A549 (cell line): ENCODE data around the gene ARHGAP18. TPM values are rescaled to one million over a fixed set of nuclear protein-coding genes. Genes with fewer than 3 reads are reported as not detected.

Source experiments
- ATAC-seq, 2 experiments: fragments of 200-7000 bp in 1 of 2; fragments of >200 bp in 1 of 2; cut with Nextera tagmentation in 1 of 2; cut with Tn5 transposase in 1 of 2; 3 replicates each; pipeline versions ENCODE4 v1.8.0 to v1.9.1; 2018 to 2020; ENCODE audit warnings: mild to moderate bottlenecking in 1 of 2, moderate library complexity in 1 of 2
- CTCF ChIA-PET: fragments of 300-600 bp; sonication (Branson Sonifier 250); formaldehyde crosslinking; extraction: SDS; loops from one replicate; lab custom pipeline; 2021; ENCODE audit warnings: antibody characterized with exemption, inconsistent platforms; lab: Yijun Ruan, JAX
- POLR2A ChIA-PET: fragments of 350-600 bp; formaldehyde crosslinking; extraction: SDS; loops from one replicate; lab custom pipeline; 2021; ENCODE audit warnings: antibody characterized with exemption, inconsistent platforms; lab: Yijun Ruan, JAX
- DNase-seq, 2 experiments: peaks; one replicate each; pipeline versions ENCODE4 v3.0.0 to v3.0.0-alpha.2; 2011 to 2016; ENCODE audit warnings: low read depth in 1 of 2, low spot score in 1 of 2
- FAIRE-seq: peaks from 2 replicates; lab custom pipeline; 2011; peaks lifted over from hg19 to GRCh38; lab: Jason Lieb, UNC
- H3K27ac ChIP-seq, 2 experiments: fragments of >200 bp; sonication (Bioruptor Twin); formaldehyde crosslinking; 3 replicates each; pipeline ENCODE4 v1.5.1; 2016 to 2017
- H3K4me1 ChIP-seq: fragments of >200 bp; sonication (Bioruptor Twin); formaldehyde crosslinking; 3 replicates; pipeline ENCODE4 v1.6.1; 2016
- H3K4me2 ChIP-seq: fragments of >200 bp; sonication (Bioruptor Twin); formaldehyde crosslinking; 3 replicates; pipeline ENCODE4 v1.6.1; 2016
- H3K4me3 ChIP-seq: fragments of >200 bp; sonication (Bioruptor Twin); formaldehyde crosslinking; 3 replicates; pipeline ENCODE4 v1.5.1; 2016
- H3K9me3 ChIP-seq: fragments of >200 bp; sonication (Bioruptor Twin); formaldehyde crosslinking; 3 replicates; pipeline ENCODE4 v1.6.1; 2016
- ATOH8 ChIP-seq: fragments of 250-450 bp; sonication (Bioruptor Pico); IDR thresholded peaks from 2 replicates; pipeline ENCODE4 v1.5.0; 2020; ENCODE audit warnings: low read depth, mild to moderate bottlenecking, moderate library complexity
- CBX2 ChIP-seq: fragments of 200-600 bp; sonication (generic); IDR thresholded peaks from 2 replicates; pipeline ENCODE4 v1.6.1; 2016; ENCODE audit warnings: low read depth, mild to moderate bottlenecking, borderline replicate concordance
- CBX8 ChIP-seq: fragments of 200-600 bp; sonication (generic); IDR thresholded peaks from 2 replicates; pipeline ENCODE4 v1.6.1; 2016
- CEBPB ChIP-seq, 2 experiments: fragments of >200 bp in 1 of 2; sonication (Bioruptor Twin) in 1 of 2; formaldehyde crosslinking in 1 of 2; IDR thresholded peaks; 2 replicates each; pipeline ENCODE4 v1.6.1; 2012 to 2016
- CHD2 ChIP-seq: fragments of 150-350 bp; IDR thresholded peaks from 2 replicates; pipeline ENCODE4 v1.6.1; 2014; ENCODE audit warnings: low read length; ENCODE audit not compliant: partially characterized antibody
- CHD4 ChIP-seq: fragments of 200-600 bp; sonication (generic); IDR thresholded peaks from 2 replicates; pipeline ENCODE4 v1.6.1; 2016; ENCODE audit warnings: antibody characterized with exemption, mild to moderate bottlenecking, borderline replicate concordance
- CTCF ChIP-seq: fragments of >200 bp; sonication (Bioruptor Twin); formaldehyde crosslinking; IDR thresholded peaks from 3 replicates; pipeline ENCODE4 v1.5.1; 2016
- EHF ChIP-seq: fragments of 250-450 bp; sonication (Bioruptor Pico); IDR thresholded peaks from 2 replicates; pipeline ENCODE4 v1.5.0; 2020; ENCODE audit warnings: mild to moderate bottlenecking
- ELK1 ChIP-seq: fragments of 150-350 bp; IDR thresholded peaks from 2 replicates; pipeline ENCODE4 v1.6.1; 2014; ENCODE audit warnings: low read depth, mild to moderate bottlenecking, low read length
- ESRRA ChIP-seq: fragments of 150-350 bp; IDR thresholded peaks from 2 replicates; pipeline ENCODE4 v1.6.1; 2014; ENCODE audit warnings: mild to moderate bottlenecking, low read length, borderline replicate concordance
- FOSB ChIP-seq: fragments of 250-450 bp; sonication (Bioruptor Pico); IDR thresholded peaks from 2 replicates; pipeline ENCODE4 v1.5.0; 2020; ENCODE audit warnings: mild to moderate bottlenecking, moderate library complexity
- FOSL2 ChIP-seq, 2 experiments: fragments of 450-650 bp in 1 of 2; fragments of >200 bp in 1 of 2; sonication (Bioruptor Twin) in 1 of 2; formaldehyde crosslinking; IDR thresholded peaks; 2 replicates each; pipeline versions ENCODE4 v1.5.0 to v1.6.1; 2016 to 2020; ENCODE audit warnings: mild to moderate bottlenecking in 1 of 2, moderate library complexity in 1 of 2
- GATA3 ChIP-seq: IDR thresholded peaks from 2 replicates; pipeline ENCODE4 v1.6.1; 2012; ENCODE audit warnings: borderline replicate concordance
- HDAC2 ChIP-seq: fragments of 200-600 bp; sonication (generic); IDR thresholded peaks from 2 replicates; pipeline ENCODE4 v1.6.1; 2016
- HES2 ChIP-seq: fragments of >200 bp; sonication (Bioruptor Twin); formaldehyde crosslinking; IDR thresholded peaks from 2 replicates; pipeline ENCODE4 v1.6.1; 2016
- HEYL ChIP-seq: fragments of 250-450 bp; sonication (Bioruptor Pico); IDR thresholded peaks from 2 replicates; pipeline ENCODE4 v1.8.0; 2021; ENCODE audit warnings: mild to moderate bottlenecking, moderate library complexity
- HOXB13 ChIP-seq: fragments of 250-450 bp; sonication (Bioruptor Pico); IDR thresholded peaks from 2 replicates; pipeline ENCODE4 v1.5.0; 2020; ENCODE audit warnings: low read depth, mild to moderate bottlenecking, moderate library complexity
- HOXB5 ChIP-seq: fragments of 250-450 bp; sonication (Bioruptor Pico); IDR thresholded peaks from 2 replicates; pipeline ENCODE4 v1.5.0; 2020; ENCODE audit warnings: mild to moderate bottlenecking, moderate library complexity
- MAFK ChIP-seq: fragments of 450-650 bp; IDR thresholded peaks from 2 replicates; pipeline ENCODE4 v1.6.1; 2014; ENCODE audit not compliant: partially characterized antibody
- POLR2A ChIP-seq: IDR thresholded peaks from 2 replicates; pipeline ENCODE4 v1.6.1; 2012; ENCODE audit warnings: mild to moderate bottlenecking, low read length
- POLR2AphosphoS2 ChIP-seq: conservative IDR thresholded peaks from 2 replicates; pipeline ENCODE4 v1.6.1; 2012; ENCODE audit warnings: low read length, improper control_type of control experiment, inconsistent platforms
- RARB ChIP-seq: fragments of 250-450 bp; sonication (Bioruptor Pico); IDR thresholded peaks from 2 replicates; pipeline ENCODE4 v1.8.0; 2021; ENCODE audit warnings: mild to moderate bottlenecking, moderate library complexity
- RFX5 ChIP-seq: fragments of 450-650 bp; IDR thresholded peaks from 2 replicates; pipeline ENCODE4 v1.7.1; 2014; ENCODE audit warnings: antibody characterized with exemption, mild to moderate bottlenecking, moderate library complexity
- SREBF2 ChIP-seq: fragments of 450-650 bp; IDR thresholded peaks from 2 replicates; pipeline ENCODE4 v1.6.1; 2014; ENCODE audit warnings: mild to moderate bottlenecking, moderate library complexity
- TFCP2L1 ChIP-seq: fragments of 250-450 bp; sonication (Bioruptor Pico); IDR thresholded peaks from 2 replicates; pipeline ENCODE4 v1.5.0; 2021; ENCODE audit warnings: mild to moderate bottlenecking
- TP53 ChIP-seq: fragments of 250-450 bp; sonication (Bioruptor Pico); IDR thresholded peaks from 2 replicates; pipeline ENCODE4 v1.5.0; 2021; ENCODE audit warnings: mild to moderate bottlenecking, moderate library complexity
- ZFP36 ChIP-seq: fragments of 450-650 bp; IDR thresholded peaks from 2 replicates; pipeline ENCODE4 v1.6.1; 2014; ENCODE audit warnings: borderline replicate concordance; ENCODE audit not compliant: partially characterized antibody
- ZNF302 ChIP-seq: fragments of 250-450 bp; sonication (Bioruptor Pico); IDR thresholded peaks from 2 replicates; pipeline ENCODE4 v1.9.0; 2021; ENCODE audit warnings: inconsistent platforms, mild to moderate bottlenecking, moderate library complexity
- ZSCAN20 ChIP-seq: fragments of 250-450 bp; sonication (Bioruptor Pico); IDR thresholded peaks from 2 replicates; pipeline ENCODE4 v1.8.0; 2022; ENCODE audit warnings: mild to moderate bottlenecking, moderate library complexity
- WGBS: methylation state at CpG from one replicate; pipeline ENCODE4 v1.1.6; 2017; ENCODE audit errors: missing lambda C conversion rate; 5-methylcytosine and 5-hydroxymethylcytosine counted together
- polyA plus RNA-seq, 4 experiments: library from polyadenylated mRNA; depleted of rRNA in 3 of 4; stranded (reverse); fragments of >200 nt; fragmentation: RNase III in 1 of 4; extraction: RNeasy Plus Mini Kit Qiagen cat#74134 plus additional on column Dnase treatment in 1 of 4; gene quantifications; 2 replicates in 3 of 4; 3 replicates in 1 of 4; pipeline ENCODE4 v1.2.3, GENCODE V29; 2011 to 2017
- TF ChIP-seq, protein P1 (sequence below): IDR thresholded peaks from 2 replicates; pipeline ENCODE4 v1.6.1; 2012

The ARHGAP18 gene
- polyA plus RNA-seq, 2 of the 4 experiments (the other 2 are of a cell fraction): 11.2 to 16.7 TPM

GRCh38 chr6:129691709-129692108, 18.3 kb downstream of the ARHGAP18 start:
- ChIA-PET POLR2A (no interaction called here), CTCF (no interaction called here)
- Histone ChIP-seq H3K4me1 (peaks cover 36% of the 10 kb centered on the region), H3K9me3 (no peaks in the 10 kb centered on the region), H3K4me3 (no peak overlapping the region), H3K4me2 (no peak overlapping the region), H3K27ac (no peak overlapping the region)
- ATAC-seq (no peak), FAIRE-seq (no peak), DNase-seq (no peak)
- TF ChIP-seq ZNF302 (CRISPR knock-in tag): no peak
- TF ChIP-seq RARB (CRISPR knock-in tag): no peak
- no peak for TF ChIP-seq TFCP2L1 (CRISPR knock-in tag)
- TF ChIP-seq ZSCAN20 (CRISPR knock-in tag): no peak
- TF ChIP-seq HOXB5 (CRISPR knock-in tag): no peak
- no peak for TF ChIP-seq CHD4
- no peak for TF ChIP-seq RFX5
- TF ChIP-seq ATOH8 (CRISPR knock-in tag): no peak
- no peak for TF ChIP-seq ELK1
- TF ChIP-seq POLR2A: no peak
- no peak for TF ChIP-seq POLR2AphosphoS2
- no peak for TF ChIP-seq HDAC2
- no peak for TF ChIP-seq HES2
- no peak for TF ChIP-seq CBX8
- TF ChIP-seq CEBPB (IDR thresholded peaks at IDR 0.05): no peak
- TF ChIP-seq GATA3: no peak
- TF ChIP-seq, protein P1, sequence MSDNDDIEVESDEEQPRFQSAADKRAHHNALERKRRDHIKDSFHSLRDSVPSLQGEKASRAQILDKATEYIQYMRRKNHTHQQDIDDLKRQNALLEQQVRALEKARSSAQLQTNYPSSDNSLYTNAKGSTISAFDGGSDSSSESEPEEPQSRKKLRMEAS: no peak
- no peak for TF ChIP-seq HOXB13 (CRISPR knock-in tag)
- no peak for TF ChIP-seq ESRRA
- TF ChIP-seq SREBF2: no peak
- WGBS: no CpG with 5 or more reads among the region's 1 CpG

DNA sequence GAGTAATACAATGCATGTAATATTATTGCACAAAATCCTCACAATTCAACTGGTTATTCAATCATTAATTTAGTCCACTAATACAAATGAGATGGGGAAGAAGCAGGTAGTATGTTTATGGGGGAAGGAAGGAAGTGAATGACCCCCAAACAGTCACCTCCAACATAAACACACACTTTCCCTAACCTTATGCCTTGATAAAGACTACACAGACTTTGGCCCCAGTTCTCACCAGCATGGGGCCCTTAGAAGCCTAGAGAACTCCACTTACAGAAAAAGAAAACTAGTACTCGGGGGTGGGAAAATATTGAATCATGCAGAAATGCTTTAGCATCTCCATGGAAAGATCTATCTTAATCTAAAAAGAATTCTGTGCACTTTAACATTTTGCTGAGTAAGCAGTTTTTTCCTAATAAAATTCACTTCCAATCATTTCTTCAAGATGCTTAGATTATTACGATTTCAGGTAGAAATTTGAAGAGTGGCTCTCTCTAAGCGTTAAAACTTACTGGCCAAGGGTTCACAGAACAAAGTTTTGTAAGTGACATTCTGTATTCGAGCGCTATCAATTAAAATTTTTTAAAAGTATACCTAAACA, 18.8 kb downstream of the ARHGAP18 start:
- H3K27ac ChIP-seq: no peak overlapping the region
- FAIRE-seq (no peak), DNase-seq (no peak), ATAC-seq (no peak)
- 77% methylated on average over 5 of the region's 5 CpGs for WGBS
- H3K9me3 ChIP-seq: no peaks in the 10 kb centered on the region
- no peak overlapping the region for H3K4me3 ChIP-seq
- TF ChIP-seq CBX2: no peak
- no peak for TF ChIP-seq RARB (CRISPR knock-in tag)
- TF ChIP-seq MAFK: peak; percentile 98
- no peak for TF ChIP-seq CHD2
- no peak overlapping the region for H3K4me2 ChIP-seq
- peaks cover 30% of the 10 kb centered on the region for H3K4me1 ChIP-seq
- CTCF ChIA-PET: no interaction called here
- POLR2A ChIA-PET: no interaction called here

DNA sequence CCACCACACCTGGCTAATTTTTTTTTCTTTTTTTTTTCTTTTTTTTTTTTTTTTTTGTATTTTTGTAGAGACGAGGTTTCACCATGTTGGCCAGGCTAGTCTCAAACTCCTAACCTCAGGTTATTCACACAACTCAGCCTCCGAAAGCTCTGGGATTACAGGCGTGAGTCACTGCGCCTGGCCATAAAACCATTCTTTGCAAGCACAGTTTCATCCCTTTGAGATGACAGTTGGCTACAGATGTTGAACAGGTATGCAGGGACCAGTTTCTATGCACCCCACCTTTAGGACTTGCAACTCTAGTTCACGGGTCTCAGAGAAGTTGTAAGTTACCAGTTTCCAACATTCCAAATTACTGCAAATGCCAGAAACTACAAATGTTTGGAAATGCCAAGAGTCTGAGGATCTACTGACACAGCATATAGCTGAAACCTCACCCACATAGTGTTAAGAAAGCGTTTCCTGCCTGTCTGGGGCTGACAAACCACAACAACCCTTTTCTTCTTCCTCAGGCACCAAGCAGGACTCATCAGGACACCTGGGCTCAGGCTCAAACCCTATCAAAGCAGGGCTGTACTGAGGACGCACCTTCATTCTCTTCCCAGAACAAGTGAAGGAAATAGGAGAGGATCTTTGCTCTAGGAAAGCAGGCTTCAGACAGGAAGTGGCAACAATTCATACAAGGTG, 22.9 kb downstream of the ARHGAP18 start:
- CTCF ChIA-PET: no interaction called here
- FAIRE-seq (no peak), ATAC-seq (no peak), DNase-seq (no peak)
- peaks cover 31% of the 10 kb centered on the region for H3K4me1 ChIP-seq
- 0 out of 6 replicates have a peak overlapping the region, but pooled peaks of 1 of the 2 experiments have one; percentile 35 for H3K27ac ChIP-seq
- no peak overlapping the region for H3K4me2 ChIP-seq
- POLR2A ChIA-PET: no interaction called here
- no peaks in the 10 kb centered on the region for H3K9me3 ChIP-seq
- 95% methylated on average over 7 of the region's 7 CpGs for WGBS
- H3K4me3 ChIP-seq: no peak overlapping the region
- TF ChIP-seq ELK1 (no peak), EHF (CRISPR knock-in tag) (no peak), POLR2AphosphoS2 (no peak), CTCF (no peak), CHD4 (no peak), FOSL2 (IDR thresholded peaks at IDR 0.05) (no peak), FOSL2 (CRISPR knock-in tag; IDR thresholded peaks at IDR 0.05) (no peak), CBX8 (no peak), FOSB (CRISPR knock-in tag) (no peak), HEYL (CRISPR knock-in tag) (no peak), TP53 (CRISPR knock-in tag) (no peak), ESRRA (no peak), ZFP36 (no peak)
